Measurements from ENCODE around the gene MAPK9.

The MAPK9 gene

DNA sequence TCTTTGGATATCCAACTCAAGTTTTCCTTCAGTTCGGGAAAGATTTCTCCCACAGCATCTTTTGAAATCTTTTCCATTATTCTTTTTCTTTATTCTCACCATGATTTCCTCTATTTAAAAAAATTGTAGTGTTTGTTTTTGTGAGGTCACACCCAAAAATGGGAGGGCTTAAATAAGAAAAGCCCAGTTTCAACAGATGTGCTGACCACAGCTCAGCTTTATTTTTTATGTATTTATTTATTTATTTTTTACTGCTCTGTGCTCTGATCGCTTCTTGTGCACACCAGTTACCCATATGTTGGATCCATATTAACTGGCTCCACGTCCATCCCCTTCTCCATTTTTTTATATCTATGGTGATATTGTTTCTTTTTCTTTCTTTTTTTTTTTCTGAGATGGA is 41.0 kb upstream of the MAPK9 start:
- no peak overlapping the region for H3K4me3 ChIP-seq
- TF ChIP-seq, protein P1, sequence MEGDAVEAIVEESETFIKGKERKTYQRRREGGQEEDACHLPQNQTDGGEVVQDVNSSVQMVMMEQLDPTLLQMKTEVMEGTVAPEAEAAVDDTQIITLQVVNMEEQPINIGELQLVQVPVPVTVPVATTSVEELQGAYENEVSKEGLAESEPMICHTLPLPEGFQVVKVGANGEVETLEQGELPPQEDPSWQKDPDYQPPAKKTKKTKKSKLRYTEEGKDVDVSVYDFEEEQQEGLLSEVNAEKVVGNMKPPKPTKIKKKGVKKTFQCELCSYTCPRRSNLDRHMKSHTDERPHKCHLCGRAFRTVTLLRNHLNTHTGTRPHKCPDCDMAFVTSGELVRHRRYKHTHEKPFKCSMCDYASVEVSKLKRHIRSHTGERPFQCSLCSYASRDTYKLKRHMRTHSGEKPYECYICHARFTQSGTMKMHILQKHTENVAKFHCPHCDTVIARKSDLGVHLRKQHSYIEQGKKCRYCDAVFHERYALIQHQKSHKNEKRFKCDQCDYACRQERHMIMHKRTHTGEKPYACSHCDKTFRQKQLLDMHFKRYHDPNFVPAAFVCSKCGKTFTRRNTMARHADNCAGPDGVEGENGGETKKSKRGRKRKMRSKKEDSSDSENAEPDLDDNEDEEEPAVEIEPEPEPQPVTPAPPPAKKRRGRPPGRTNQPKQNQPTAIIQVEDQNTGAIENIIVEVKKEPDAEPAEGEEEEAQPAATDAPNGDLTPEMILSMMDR (IDR thresholded peaks at IDR 0.05): no peak
- no peaks in the 10 kb centered on the region for H3K27me3 ChIP-seq
- no peak overlapping the region for H3K27ac ChIP-seq
- intact Hi-C loops (cut with DNase I; ENCODE audit: low total_unique reads): no loop called here
- no peaks in the 10 kb centered on the region for H3K9me3 ChIP-seq
- peaks cover 4 to 30% (median 21%) of the 10 kb centered on the region in 3 donors for H3K36me3 ChIP-seq
- H3K4me1 ChIP-seq: peaks cover 0 to 6% (median 2%) of the 10 kb centered on the region in 4 donors
- no peak for DNase-seq

DNA sequence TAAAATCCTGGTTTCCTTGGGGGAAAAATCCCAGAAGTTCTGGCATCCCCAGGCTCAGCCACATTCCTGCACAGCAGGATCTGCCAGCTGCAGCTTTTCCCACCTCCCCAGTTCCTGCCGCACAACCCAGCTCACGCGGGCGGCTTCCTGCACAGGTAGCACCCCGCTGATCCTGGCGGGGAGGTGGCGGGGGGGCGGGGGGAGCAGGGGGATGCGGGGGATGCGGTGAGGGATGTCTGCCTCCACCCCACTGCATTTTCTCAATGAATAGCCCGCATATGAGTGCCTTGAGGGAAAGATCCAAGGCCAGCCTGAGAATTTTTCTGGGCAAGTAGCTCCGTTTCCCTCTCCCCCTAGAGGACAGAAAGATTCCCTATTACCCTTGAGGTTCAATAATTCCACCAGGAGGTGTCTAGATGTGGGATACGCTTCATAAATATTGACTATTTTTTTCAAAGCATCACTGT is 40.2 kb upstream of the MAPK9 start:
- Histone ChIP-seq H3K27ac (peak overlapping the region in 1 of 2 donors; percentile 22), H3K4me3 (no peak overlapping the region), H3K27me3 (no peaks in the 10 kb centered on the region), H3K4me1 (peaks cover 0 to 6% (median 2%) of the 10 kb centered on the region in 4 donors), H3K36me3 (peaks cover 0 to 26% (median 16%) of the 10 kb centered on the region in 3 donors), H3K9me3 (no peaks in the 10 kb centered on the region)
- intact Hi-C loops (cut with DNase I; ENCODE audit: low total_unique reads): no loop called here
- TF ChIP-seq, protein P1 (IDR thresholded peaks at IDR 0.05): no peak
- no peak for DNase-seq

DNA sequence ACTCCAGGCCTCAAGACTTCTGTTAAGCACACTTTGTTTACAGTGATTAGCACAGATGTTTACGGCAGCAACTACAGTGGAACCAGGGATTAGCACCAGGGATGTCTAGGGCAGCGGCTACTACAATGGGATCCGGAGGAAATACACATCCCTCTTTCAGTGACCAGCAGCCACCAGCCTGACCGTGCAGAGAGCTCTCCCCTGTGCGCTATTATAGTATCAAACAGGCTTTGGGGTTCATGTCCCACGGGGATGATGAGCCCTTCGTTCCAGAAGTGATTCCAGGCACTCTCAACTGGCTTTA is 39.7 kb upstream of the MAPK9 start:
- Histone ChIP-seq H3K27me3 (no peaks in the 10 kb centered on the region), H3K27ac (peak overlapping the region; percentile 1 to 22), H3K4me1 (peaks cover 0 to 6% (median 2%) of the 10 kb centered on the region in 4 donors), H3K36me3 (peaks cover 0 to 21% (median 11%) of the 10 kb centered on the region in 3 donors), H3K4me3 (no peak overlapping the region), H3K9me3 (no peaks in the 10 kb centered on the region)
- intact Hi-C loops (cut with DNase I; ENCODE audit: low total_unique reads): no loop called here
- TF ChIP-seq, protein P1 (IDR thresholded peaks at IDR 0.05): no peak
- no peak for DNase-seq

DNA sequence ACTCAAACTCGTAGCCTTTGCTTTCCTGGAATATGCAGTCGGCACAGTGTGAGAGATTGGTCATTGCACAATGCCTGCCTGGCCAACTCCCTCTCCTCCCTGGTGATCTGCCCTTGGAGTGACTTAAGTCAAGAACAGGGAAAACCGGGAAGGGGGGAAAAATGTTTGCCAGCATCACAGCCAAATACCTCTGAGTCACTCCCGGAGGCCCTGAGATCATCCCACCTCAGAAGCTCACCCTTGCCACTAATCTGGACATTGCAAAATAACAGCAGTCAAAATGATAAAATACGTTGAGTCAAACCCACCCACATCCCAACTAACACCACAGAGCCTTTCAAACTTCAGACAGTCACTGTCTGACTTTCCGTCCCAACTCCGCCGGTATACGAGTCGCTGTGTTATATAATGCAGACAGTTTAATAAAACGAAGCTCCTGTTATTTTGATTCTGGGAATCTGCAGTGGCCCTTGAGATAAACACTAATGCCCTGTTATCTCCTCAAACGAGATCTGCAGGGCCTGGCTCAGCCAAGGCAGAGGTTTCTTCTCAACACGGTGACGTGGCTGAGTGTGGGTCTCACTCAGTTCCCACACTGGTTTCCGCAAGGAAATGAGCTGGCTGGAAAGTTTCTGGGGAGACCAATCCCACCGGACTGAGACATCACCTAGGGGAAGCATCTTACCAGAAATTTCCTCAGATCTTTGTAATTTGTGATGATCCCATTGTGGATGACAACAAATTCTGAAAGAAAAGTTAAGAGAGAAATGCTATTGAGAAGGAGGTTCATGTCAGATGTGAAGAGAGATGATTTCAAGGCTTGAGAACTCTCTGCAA is 39.1 kb upstream of the MAPK9 start:
- intact Hi-C loops (cut with DNase I; ENCODE audit: low total_unique reads): no loop called here
- DNase-seq: peak; percentile 85 to 87
- H3K4me1 ChIP-seq: peaks cover 0 to 6% (median 2%) of the 10 kb centered on the region in 4 donors

DNA sequence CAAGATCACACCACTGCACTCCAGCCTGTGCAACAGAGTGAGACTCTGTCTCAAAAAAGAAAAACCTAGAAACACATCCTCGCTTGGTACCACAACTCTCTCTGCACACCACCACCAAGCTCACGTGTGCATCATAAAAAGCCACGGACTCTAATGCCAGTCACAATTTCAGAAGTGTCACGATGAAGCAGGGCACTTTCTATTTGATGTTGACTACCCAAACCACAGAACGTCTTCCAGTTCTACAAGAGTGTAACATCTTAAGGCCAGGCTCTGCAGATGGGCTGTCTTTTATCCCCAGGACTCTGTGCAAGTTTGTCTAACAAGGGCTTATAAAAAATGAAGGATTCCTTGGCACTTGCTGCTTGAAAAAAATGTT is 38.4 kb upstream of the MAPK9 start:
- H3K27ac ChIP-seq: peak overlapping the region; percentile 21 to 22
- intact Hi-C loops (cut with DNase I; ENCODE audit: low total_unique reads): no loop called here
- TF ChIP-seq, protein P1 (IDR thresholded peaks at IDR 0.05): no peak

More for the DNA sequence above, 39.1 kb upstream of the MAPK9 start:
- H3K36me3 ChIP-seq: peaks cover 0 to 17% (median 5%) of the 10 kb centered on the region in 3 donors
- peak overlapping the region; percentile 1 to 22 for H3K27ac ChIP-seq
- H3K27me3 ChIP-seq: no peaks in the 10 kb centered on the region
- no peaks in the 10 kb centered on the region for H3K9me3 ChIP-seq
- no peak overlapping the region for H3K4me3 ChIP-seq
- TF ChIP-seq, protein P1 (IDR thresholded peaks at IDR 0.05): no peak

More for the DNA sequence above, 38.4 kb upstream of the MAPK9 start:
- Histone ChIP-seq H3K27me3 (no peaks in the 10 kb centered on the region), H3K9me3 (no peaks in the 10 kb centered on the region), H3K4me1 (peaks cover 0 to 6% (median 2%) of the 10 kb centered on the region in 4 donors), H3K4me3 (no peak overlapping the region), H3K36me3 (peaks cover 0 to 9% (median 0%) of the 10 kb centered on the region in 3 donors)
- no peak for DNase-seq

Measured in tibial artery (tissue), 4 donors.